Measurements from ENCODE around the gene CNOT6L. TPM values are rescaled to one million over a fixed set of nuclear protein-coding genes. Genes with fewer than 3 reads are reported as not detected.
A peak's percentile ranks its signal among the peaks of the same experiment; 100 is the strongest.

CNOT6L gene
- total and polyA plus RNA-seq, 4 donors, result 4.4 to 17.7 (median 10.5) TPM

GRCh38 chr4:77701121-77701520 lies 118.0 kb downstream of the CNOT6L start (continued):
- TF ChIP-seq REST (IDR thresholded peaks at IDR 0.05), result no peak
- no peak for TF ChIP-seq EGR1 (IDR thresholded peaks at IDR 0.05; ENCODE audit: low read depth in 2 of 2)
- no peak for TF ChIP-seq JUND (IDR thresholded peaks at IDR 0.05)
- no peak for TF ChIP-seq GABPA (IDR thresholded peaks at IDR 0.05 in 1 of 2, conservative IDR thresholded peaks at IDR 0.05 in 1 of 2)

GRCh38 chr4:77699731-77700210 lies 119.4 kb downstream of the CNOT6L start:
- 69% methylated on average over 3 of the region's 3 CpGs for WGBS
- Histone ChIP-seq H3K9ac (ENCODE audit: low read depth in 1 of 2, low read length in 2 of 2) (no peak overlapping the region), H3K27ac (ENCODE audit: low read depth in 1 of 2, low read length in 2 of 2) (no peak overlapping the region), H3K4me3 (ENCODE audit: low read depth in 1 of 3, low read length in 3 of 3) (no peak overlapping the region), H3K9me3 (ENCODE audit: control insufficient read depth in 4 of 4, low read length in 3 of 4) (no peaks in the 10 kb centered on the region), H3K4me1 (ENCODE audit: control insufficient read depth in 4 of 4, insufficient read depth in 4 of 4, low read length in 3 of 4) (peaks cover 0 to 5% (median 0%) of the 10 kb centered on the region in 4 donors), H3K36me3 (ENCODE audit: control insufficient read depth in 4 of 4, insufficient read depth in 3 of 4, low read depth in 1 of 4, low read length in 3 of 4) (no peaks in the 10 kb centered on the region), H3K27me3 (ENCODE audit: control insufficient read depth in 4 of 4, insufficient read depth in 4 of 4, low read length in 3 of 4) (no peaks in the 10 kb centered on the region)
- no peak for DNase-seq (ENCODE audit: low spot score)
- TF ChIP-seq SP1 (IDR thresholded peaks at IDR 0.05) (no peak), MAX (IDR thresholded peaks at IDR 0.05) (no peak), RAD21 (IDR thresholded peaks at IDR 0.05) (peak in 1 of 2 donors; percentile 31), HNF4A (conservative IDR thresholded peaks at IDR 0.05) (no peak), NR2F2 (IDR thresholded peaks at IDR 0.05) (peak; percentile 63)

GRCh38 chr4:77697860-77698590 lies 121.1 kb downstream of the CNOT6L start:
- Histone ChIP-seq H3K27ac (ENCODE audit: low read depth in 1 of 2, low read length in 2 of 2) (no peak overlapping the region), H3K27me3 (ENCODE audit: control insufficient read depth in 4 of 4, insufficient read depth in 4 of 4, low read length in 3 of 4) (no peaks in the 10 kb centered on the region), H3K36me3 (ENCODE audit: control insufficient read depth in 4 of 4, insufficient read depth in 3 of 4, low read depth in 1 of 4, low read length in 3 of 4) (no peaks in the 10 kb centered on the region), H3K9ac (ENCODE audit: low read depth in 1 of 2, low read length in 2 of 2) (no peak overlapping the region), H3K4me3 (ENCODE audit: low read depth in 1 of 3, low read length in 3 of 3) (no peak overlapping the region), H3K4me1 (ENCODE audit: control insufficient read depth in 4 of 4, insufficient read depth in 4 of 4, low read length in 3 of 4) (peaks cover 0 to 5% (median 0%) of the 10 kb centered on the region in 4 donors), H3K9me3 (ENCODE audit: control insufficient read depth in 4 of 4, low read length in 3 of 4) (no peaks in the 10 kb centered on the region)
- no peak for DNase-seq (ENCODE audit: low spot score)
- 43% methylated on average over 10 of the region's 10 CpGs for WGBS
- TF ChIP-seq NR2F2 (IDR thresholded peaks at IDR 0.05) (peak; percentile 17), SP1 (IDR thresholded peaks at IDR 0.05) (peak; percentile 16), ZBTB33 (IDR thresholded peaks at IDR 0.05) (no peak), FOXA2 (IDR thresholded peaks at IDR 0.05) (no peak), ATF3 (IDR thresholded peaks at IDR 0.05) (no peak), MAX (IDR thresholded peaks at IDR 0.05) (no peak), CTCF (IDR thresholded peaks at IDR 0.05; ENCODE audit: low read depth, low read length, missing input control) (peak; percentile 69), YY1 (IDR thresholded peaks at IDR 0.05) (peak; percentile 18), HNF4A (conservative IDR thresholded peaks at IDR 0.05) (peak; percentile 12 to 58), HNF4G (IDR thresholded peaks at IDR 0.05) (no peak), GABPA (IDR thresholded peaks at IDR 0.05 in 1 of 2, conservative IDR thresholded peaks at IDR 0.05 in 1 of 2) (no peak), EGR1 (IDR thresholded peaks at IDR 0.05; ENCODE audit: low read depth in 2 of 2) (no peak), TAF1 (conservative IDR thresholded peaks at IDR 0.05) (no peak), RAD21 (IDR thresholded peaks at IDR 0.05) (peak; percentile 88 to 96), REST (IDR thresholded peaks at IDR 0.05) (no peak), JUND (IDR thresholded peaks at IDR 0.05) (no peak)

All from liver (tissue), 9 donors.